H1 (cell line): ENCODE measurements around the gene COX19. TPM values are rescaled to one million over a fixed set of nuclear protein-coding genes. Genes with fewer than 3 reads are reported as not detected.

ENCODE experiments used
- CTCF ChIA-PET: fragments of 300-600 bp; sonication (Branson Sonifier 250); formaldehyde crosslinking; loops from one replicate; lab custom pipeline; 2021; ENCODE audit not compliant: partially characterized antibody; lab: Charles Lee
- POLR2A ChIA-PET: fragments of 300-600 bp; sonication (Branson Sonifier 250); formaldehyde crosslinking; loops from one replicate; lab custom pipeline; 2021; ENCODE audit warnings: inconsistent platforms; ENCODE audit not compliant: partially characterized antibody; lab: Charles Lee
- DNase-seq, 2 experiments: peaks; one replicate each; pipeline versions ENCODE4 v3.0.0 to v3.0.0-alpha.2; 2010 to 2022; ENCODE audit warnings: low spot score in 2 of 2, low read depth in 1 of 2, mixed read lengths in 1 of 2
- FAIRE-seq: peaks from 2 replicates; lab custom pipeline; 2011; peaks lifted over from hg19 to GRCh38; lab: Jason Lieb, UNC
- H2AFZ ChIP-seq: 2 replicates; pipeline ENCODE4 v1.8.1; 2012; ENCODE audit warnings: low read length, inconsistent platforms
- H2AK5ac ChIP-seq: 2 replicates; pipeline ENCODE4 v1.6.1; 2013; ENCODE audit warnings: low read depth, low read length
- H2BK120ac ChIP-seq: replicated peaks from 2 replicates; pipeline ENCODE3; 2013; ENCODE audit warnings: low read depth, low read length, inconsistent platforms
- H2BK12ac ChIP-seq: 2 replicates; pipeline ENCODE4 v1.6.1; 2013; ENCODE audit warnings: low read depth, low read length
- H2BK15ac ChIP-seq: 2 replicates; pipeline ENCODE4 v1.6.1; 2013; ENCODE audit warnings: low read length
- H2BK20ac ChIP-seq: 2 replicates; pipeline ENCODE4 v1.6.1; 2013; ENCODE audit warnings: low read length
- H2BK5ac ChIP-seq: 2 replicates; pipeline ENCODE4 v1.6.1; 2013; ENCODE audit warnings: low read depth, low read length
- H3K14ac ChIP-seq: 2 replicates; pipeline ENCODE4 v1.6.1; 2013; ENCODE audit warnings: inconsistent platforms; ENCODE audit not compliant: insufficient read length
- H3K18ac ChIP-seq: 2 replicates; pipeline ENCODE4 v1.6.1; 2013; ENCODE audit warnings: low read length; ENCODE audit errors: extremely low read depth
- H3K23ac ChIP-seq: 2 replicates; pipeline ENCODE4 v1.6.1; 2013; ENCODE audit warnings: inconsistent platforms; ENCODE audit not compliant: insufficient read length
- H3K23me2 ChIP-seq: 2 replicates; pipeline ENCODE4 v1.6.1; 2013; ENCODE audit warnings: low read depth, low read length
- H3K27ac ChIP-seq: 2 replicates; pipeline ENCODE4 v1.6.1; 2011; ENCODE audit warnings: low read depth, low read length, inconsistent platforms
- H3K27me3 ChIP-seq, 4 experiments: replicated peaks in 1 of 4; 1 replicate in 1 of 4; 2 replicates in 3 of 4; pipeline versions ENCODE4 v1.6.1 to v1.8.1; 2011 to 2013; ENCODE audit warnings: low read length in 3 of 4, mild to moderate bottlenecking in 3 of 4, inconsistent platforms in 2 of 4, mixed read lengths in 2 of 4, moderate library complexity in 1 of 4; ENCODE audit not compliant: control insufficient read depth in 3 of 4, insufficient read depth in 3 of 4; ENCODE audit errors: extremely low read depth in 1 of 4
- H3K36me3 ChIP-seq, 4 experiments: 2 replicates each; pipeline versions ENCODE4 v1.6.1 to v1.8.1; 2011 to 2013; ENCODE audit warnings: mild to moderate bottlenecking in 4 of 4, low read length in 3 of 4, moderate library complexity in 2 of 4, control low read depth in 1 of 4, inconsistent platforms in 1 of 4; ENCODE audit not compliant: insufficient read depth in 4 of 4, control insufficient read depth in 2 of 4
- H3K4ac ChIP-seq: replicated peaks from 2 replicates; pipeline ENCODE3; 2013; ENCODE audit warnings: low read length, low read depth, mixed read lengths, inconsistent platforms; ENCODE audit not compliant: insufficient read length
- H3K4me1 ChIP-seq, 4 experiments: replicated peaks in 1 of 4; 1 replicate in 1 of 4; 2 replicates in 3 of 4; pipeline versions ENCODE4 v1.6.1 to v1.8.1; 2011 to 2013; ENCODE audit warnings: low read length in 3 of 4, inconsistent platforms in 2 of 4, mixed read lengths in 1 of 4; ENCODE audit not compliant: insufficient read depth in 4 of 4, control insufficient read depth in 3 of 4
- H3K4me2 ChIP-seq, 2 experiments: 2 replicates each; pipeline versions ENCODE4 v1.6.1 to v1.8.1; 2011 to 2013; ENCODE audit warnings: low read depth in 2 of 2, low read length in 2 of 2, control low read depth in 1 of 2, inconsistent platforms in 1 of 2, mild to moderate bottlenecking in 1 of 2; ENCODE audit not compliant: insufficient read depth in 1 of 2
- H3K4me3 ChIP-seq, 4 experiments: fragments of 200-600, 300-600 bp in 1 of 4; sonication (generic), shearing (Covaris generic), sonication (Bioruptor Twin) in 1 of 4; 2 replicates each; pipeline versions ENCODE4 v1.5.1 to v1.8.1; 2011 to 2016; ENCODE audit warnings: low read length in 4 of 4, low read depth in 3 of 4, control low read depth in 2 of 4, inconsistent platforms in 2 of 4, mild to moderate bottlenecking in 2 of 4, mixed read lengths in 1 of 4, moderate library complexity in 1 of 4; ENCODE audit not compliant: insufficient read depth in 2 of 4; ENCODE audit errors: extremely low read depth in 1 of 4
- H3K56ac ChIP-seq: replicated peaks from 2 replicates; pipeline ENCODE3; 2013; ENCODE audit warnings: low read depth, mild to moderate bottlenecking, mixed read lengths, low read length, inconsistent platforms; ENCODE audit not compliant: insufficient read length
- H3K79me1 ChIP-seq: 2 replicates; pipeline ENCODE4 v1.6.1; 2013; ENCODE audit warnings: low read depth, low read length, control low read depth
- H3K79me2 ChIP-seq, 2 experiments: 2 replicates each; pipeline versions ENCODE4 v1.6.1 to v1.8.1; 2012 to 2013; ENCODE audit warnings: low read length in 2 of 2, mild to moderate bottlenecking in 2 of 2, inconsistent platforms in 1 of 2; ENCODE audit not compliant: insufficient read depth in 2 of 2, control insufficient read depth in 1 of 2
- H3K9ac ChIP-seq, 4 experiments: replicated peaks in 1 of 4; 1 replicate in 1 of 4; 2 replicates in 3 of 4; pipeline versions ENCODE4 v1.6.1 to v1.8.1; 2011 to 2013; ENCODE audit warnings: low read depth in 3 of 4, low read length in 3 of 4, control low read depth in 2 of 4, mild to moderate bottlenecking in 2 of 4, moderate library complexity in 2 of 4, inconsistent platforms in 1 of 4; ENCODE audit errors: extremely low read depth in 1 of 4
- H3K9me3 ChIP-seq, 2 experiments: 2 replicates each; pipeline versions ENCODE4 v1.6.1 to v1.8.1; 2012 to 2013; ENCODE audit warnings: mild to moderate bottlenecking in 2 of 2, moderate library complexity in 2 of 2, control low read depth in 1 of 2, inconsistent platforms in 1 of 2, low read depth in 1 of 2, low read length in 1 of 2, mixed read lengths in 1 of 2; ENCODE audit not compliant: insufficient read depth in 2 of 2
- H4K20me1 ChIP-seq, 2 experiments: replicated peaks in 1 of 2; 2 replicates each; pipeline versions ENCODE3 to v1.8.1; 2011 to 2013; ENCODE audit warnings: inconsistent platforms in 2 of 2, low read length in 2 of 2, mild to moderate bottlenecking in 1 of 2; ENCODE audit not compliant: insufficient read depth in 2 of 2, control insufficient read depth in 1 of 2
- H4K5ac ChIP-seq: 2 replicates; pipeline ENCODE4 v1.6.1; 2013; ENCODE audit warnings: low read length, low read depth, mixed read lengths, inconsistent platforms; ENCODE audit not compliant: insufficient read length
- H4K8ac ChIP-seq: 2 replicates; pipeline ENCODE4 v1.8.0; 2013; ENCODE audit warnings: mild to moderate bottlenecking, moderate library complexity, low read length, inconsistent platforms; ENCODE audit not compliant: insufficient read depth; ENCODE audit errors: extremely low read depth
- H4K91ac ChIP-seq: replicated peaks from 2 replicates; pipeline ENCODE3; 2013; ENCODE audit warnings: low read length, mixed read lengths, inconsistent platforms; ENCODE audit not compliant: insufficient read length
- EP300 ChIP-seq, 2 experiments: IDR thresholded peaks; 1 replicate in 1 of 2; 2 replicates in 1 of 2; pipeline ENCODE4 v1.6.1; 2011 to 2012; ENCODE audit warnings: low read depth in 2 of 2, low read length in 2 of 2, mild to moderate bottlenecking in 2 of 2, borderline replicate concordance in 1 of 2, inconsistent platforms in 1 of 2, moderate library complexity in 1 of 2
- NRF1 ChIP-seq: IDR thresholded peaks from 2 replicates; pipeline ENCODE4 v1.6.1; 2011; ENCODE audit warnings: mild to moderate bottlenecking, low read depth, low read length, improper control_type of control experiment
- PHF8 ChIP-seq: fragments of 200-600 bp; sonication (generic); conservative IDR thresholded peaks from 2 replicates; pipeline ENCODE4 v1.7.1; 2012; ENCODE audit warnings: low read depth, mild to moderate bottlenecking, inconsistent platforms, low read length, moderate library complexity
- POLR2AphosphoS5 ChIP-seq: IDR thresholded peaks from 2 replicates; pipeline ENCODE4 v1.6.1; 2011; ENCODE audit warnings: low read depth, low read length
- RBBP5 ChIP-seq: IDR thresholded peaks from 2 replicates; pipeline ENCODE4 v1.7.1; 2012; ENCODE audit warnings: low read depth, mild to moderate bottlenecking, inconsistent platforms, low read length, moderate library complexity, borderline replicate concordance
- SIRT6 ChIP-seq: IDR thresholded peaks from one replicate; pipeline ENCODE4 v1.7.1; 2012; ENCODE audit warnings: low read length, inconsistent platforms
- SP4 ChIP-seq: IDR thresholded peaks from 2 replicates; pipeline ENCODE4 v1.6.1; 2012; ENCODE audit warnings: low read length, inconsistent platforms
- SRF ChIP-seq: IDR thresholded peaks from 2 replicates; pipeline ENCODE4 v1.6.1; 2011; ENCODE audit warnings: mild to moderate bottlenecking, low read depth, low read length, moderate library complexity
- SUZ12 ChIP-seq: fragments of 200-600 bp; sonication (generic); IDR thresholded peaks from 2 replicates; pipeline ENCODE4 v1.6.1; 2012; ENCODE audit warnings: mild to moderate bottlenecking, inconsistent platforms, low read length, moderate library complexity, mixed read lengths
- WGBS, 2 experiments: shearing (Covaris generic) in 1 of 2; methylation state at CpG; one replicate each; pipeline versions ENCODE4 v1.1.6 to v1.1.7; 2013 to 2015; ENCODE audit warnings: low lambda C conversion rate in 2 of 2, mixed read lengths in 2 of 2, inconsistent platforms in 1 of 2, low coverage in 1 of 2, missing lambda C conversion rate in 1 of 2; ENCODE audit not compliant: insufficient replicate concordance in 2 of 2, insufficient coverage in 1 of 2, insufficient read length in 1 of 2; ENCODE audit errors: extremely low coverage in 1 of 2, missing lambda C conversion rate in 1 of 2; 5-methylcytosine and 5-hydroxymethylcytosine counted together
- polyA plus RNA-seq, 7 experiments: library from polyadenylated mRNA; depleted of rRNA in 3 of 7; stranded (reverse) in 5 of 7; unstranded in 2 of 7; fragments of >200 nt in 5 of 7; fragments of 200-250 nt in 2 of 7; gene quantifications; 1 replicate in 5 of 7; 2 replicates in 1 of 7; 4 replicates in 1 of 7; pipeline versions ENCODE4 v1.2.1 to v1.2.3, GENCODE V29; 2011 to 2013; ENCODE audit warnings: missing spikeins in 2 of 7, mixed read lengths in 2 of 7
- total RNA-seq: library from RNA; stranded (reverse); fragmentation: NEBNext Ultra II Directional; extraction: Animal tissue kit (Norgen Biotek cat#: 25700); gene quantifications from 2 replicates; pipeline ENCODE4 v1.2.1, GENCODE V29; 2021
- TF ChIP-seq, protein P1 (sequence below): IDR thresholded peaks from 2 replicates; pipeline ENCODE4 v1.6.1; 2011; ENCODE audit warnings: low read length, improper control_type of control experiment

The COX19 gene
- total and polyA plus RNA-seq, 2 of the 8 experiments (the other 6 are each of a cell fraction or from before 2014, with no cell fraction given), result 3.9 to 7.9 TPM

DNA sequence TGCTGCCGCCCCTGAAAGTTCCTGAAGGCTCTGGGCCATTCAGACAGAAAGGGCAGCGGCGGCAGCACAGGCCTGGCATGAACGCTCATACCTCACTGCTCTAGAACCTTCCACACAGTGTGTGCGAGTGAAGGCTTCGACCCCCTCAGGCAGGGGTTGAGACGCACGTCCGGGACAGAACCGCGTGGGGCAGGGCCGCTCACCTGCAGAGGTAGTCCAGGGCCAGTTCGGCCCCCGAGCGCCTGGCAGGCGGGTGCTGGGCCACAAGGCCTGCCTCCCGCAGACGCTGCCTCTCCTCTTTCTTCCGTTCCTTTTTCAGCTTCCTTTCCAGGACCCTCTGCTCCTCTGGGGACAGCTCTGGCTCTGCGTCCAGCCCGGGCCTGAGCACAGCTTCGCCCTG is 34.4 kb upstream of the COX19 start:
- ChIA-PET POLR2A (no interaction called here), CTCF (no interaction called here)
- Histone ChIP-seq H2BK120ac (no peak overlapping the region), H3K23ac (no peak overlapping the region), H2BK5ac (no peak overlapping the region), H3K23me2 (peaks cover 8% of the 10 kb centered on the region; the same call in 1 of the 2 replicates), H3K14ac (no peak overlapping the region), H2BK12ac (no peak overlapping the region), H3K18ac (no peak overlapping the region), H3K79me2 (peaks cover 0 to 3% of the 10 kb centered on the region in 2 experiments; a peak in 1 of 4 replicates), H4K5ac (no peak overlapping the region), H4K8ac (no peak overlapping the region), H3K4ac (no peak overlapping the region), H3K4me2 (no peak overlapping the region), H3K36me3 (peaks cover 0 to 8% (median 0%) of the 10 kb centered on the region in 4 experiments; a peak in 3 of 8 replicates), H3K9me3 (no peaks in the 10 kb centered on the region; a peak in 1 of 4 replicates), H4K20me1 (peaks cover 3 to 11% of the 10 kb centered on the region in 2 experiments), H3K56ac (no peak overlapping the region), H2BK15ac (no peak overlapping the region), H3K27ac (no peak overlapping the region), H3K27me3 (no peaks in the 10 kb centered on the region), H3K4me3 (no peak overlapping the region), H3K79me1 (peaks cover 7% of the 10 kb centered on the region), H4K91ac (no peak overlapping the region), H2BK20ac (no peak overlapping the region), H2AK5ac (no peak overlapping the region), H2AFZ (no peak overlapping the region), H3K9ac (0 out of 7 replicates have a peak overlapping the region, but pooled peaks of 1 of the 4 experiments have one; percentile 5), H3K4me1 (no peaks in the 10 kb centered on the region)
- TF ChIP-seq NRF1, result no peak
- no peak for TF ChIP-seq SIRT6
- no peak for TF ChIP-seq RBBP5
- TF ChIP-seq PHF8, result no peak
- TF ChIP-seq SUZ12, result no peak
- no peak for TF ChIP-seq POLR2AphosphoS5
- no peak for TF ChIP-seq EP300 (IDR thresholded peaks at IDR 0.05; ENCODE audit: borderline replicate concordance in 1 of 2, low read depth in 2 of 2, low read length in 2 of 2)
- no peak for TF ChIP-seq SRF
- TF ChIP-seq SP4, result no peak
- TF ChIP-seq, protein P1, sequence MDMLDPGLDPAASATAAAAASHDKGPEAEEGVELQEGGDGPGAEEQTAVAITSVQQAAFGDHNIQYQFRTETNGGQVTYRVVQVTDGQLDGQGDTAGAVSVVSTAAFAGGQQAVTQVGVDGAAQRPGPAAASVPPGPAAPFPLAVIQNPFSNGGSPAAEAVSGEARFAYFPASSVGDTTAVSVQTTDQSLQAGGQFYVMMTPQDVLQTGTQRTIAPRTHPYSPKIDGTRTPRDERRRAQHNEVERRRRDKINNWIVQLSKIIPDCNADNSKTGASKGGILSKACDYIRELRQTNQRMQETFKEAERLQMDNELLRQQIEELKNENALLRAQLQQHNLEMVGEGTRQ, result no peak
- FAIRE-seq (no peak), DNase-seq (no peak)
- WGBS, 2 experiments, result 96% methylated on average over 19 of the region's 22 CpGs; no CpG with 5 or more reads in 1 of the 2 experiments
